GM19395 (cell line): ENCODE measurements around the gene RANBP9.

ENCODE experiments used
- ATAC-seq: cut with Tn5 transposase; IDR thresholded peaks from one replicate; pipeline ENCODE4 v1.9.1; 2021; ENCODE audit warnings: mild to moderate bottlenecking, moderate library complexity; ENCODE audit not compliant: unreplicated experiment

The RANBP9 gene

GRCh38 chr6:13711324-13711732 lies 307 bp downstream of the RANBP9 start:
- ATAC-seq = peak; percentile 53

- ATAC-seq = peak; percentile 25
Observed at GRCh38 chr6:13710552-13711323, 897 bp downstream of the RANBP9 start.

- no peak for ATAC-seq
Observed at GRCh38 chr6:13709689-13710551, 1.7 kb downstream of the RANBP9 start.

GRCh38 chr6:13708736-13709135 lies 2.9 kb downstream of the RANBP9 start:
- no peak for ATAC-seq

- ATAC-seq = no peak
Observed at GRCh38 chr6:13703496-13703895, 8.1 kb downstream of the RANBP9 start.

GRCh38 chr6:13702809-13703302 lies 8.8 kb downstream of the RANBP9 start:
- ATAC-seq = no peak

GRCh38 chr6:13700232-13700631 lies 11.4 kb downstream of the RANBP9 start:
- ATAC-seq = no peak

- ATAC-seq = no peak
Observed at GRCh38 chr6:13698715-13699114, 12.9 kb downstream of the RANBP9 start.

GRCh38 chr6:13697857-13698256 lies 13.8 kb downstream of the RANBP9 start:
- ATAC-seq = no peak

- no peak for ATAC-seq
Observed at GRCh38 chr6:13696226-13696625, 15.4 kb downstream of the RANBP9 start.

GRCh38 chr6:13695252-13695651 lies 16.4 kb downstream of the RANBP9 start:
- ATAC-seq = no peak

GRCh38 chr6:13694562-13694961 lies 17.1 kb downstream of the RANBP9 start:
- ATAC-seq = no peak

GRCh38 chr6:13689511-13690256 lies 22.0 kb downstream of the RANBP9 start:
- ATAC-seq = no peak

GRCh38 chr6:13688692-13689196 lies 22.9 kb downstream of the RANBP9 start:
- no peak for ATAC-seq

- no peak for ATAC-seq
Observed at GRCh38 chr6:13687917-13688351, 23.7 kb downstream of the RANBP9 start.

- no peak for ATAC-seq
Observed at GRCh38 chr6:13684855-13685254, 26.8 kb downstream of the RANBP9 start.

GRCh38 chr6:13683038-13683437 lies 28.6 kb downstream of the RANBP9 start:
- no peak for ATAC-seq

- no peak for ATAC-seq
Observed at GRCh38 chr6:13682346-13682745, 29.3 kb downstream of the RANBP9 start.

GRCh38 chr6:13681305-13682061 lies 30.2 kb downstream of the RANBP9 start:
- ATAC-seq = peak; percentile 62

- ATAC-seq = no peak
Observed at GRCh38 chr6:13680448-13680968, 31.1 kb downstream of the RANBP9 start.
